Testis (tissue), 3 donors: ENCODE data around the gene SPRED1. TPM values are rescaled to one million over a fixed set of nuclear protein-coding genes. Genes with fewer than 3 reads are reported as not detected.

Experiments used
- DNase-seq: peaks from one replicate; pipeline ENCODE4 v3.0.0-alpha.2; 2019
- H3K27ac ChIP-seq, 2 donors: fragments of 200-600 bp; sonication (generic); one replicate each; pipeline ENCODE4 v1.5.1; 2019
- H3K27me3 ChIP-seq: fragments of 200-600 bp; sonication (generic); one replicate; pipeline ENCODE4 v1.5.1; 2019
- H3K36me3 ChIP-seq: fragments of 200-600 bp; sonication (generic); one replicate; pipeline ENCODE4 v1.5.1; 2017; ENCODE audit warnings: low read depth; ENCODE audit errors: missing control alignments
- H3K4me1 ChIP-seq: fragments of 200-600 bp; sonication (generic); one replicate; pipeline ENCODE4 v1.5.1; 2019
- H3K4me3 ChIP-seq, 2 donors: fragments of 200-600 bp; sonication (generic); one replicate each; pipeline ENCODE4 v1.5.1; 2017 to 2019
- H3K9me3 ChIP-seq: fragments of 200-600 bp; sonication (generic); one replicate; pipeline ENCODE4 v1.5.1; 2017
- POLR2A ChIP-seq: fragments of 450-650 bp; IDR thresholded peaks from one replicate; pipeline ENCODE4 v1.6.1; 2017; ENCODE audit warnings: antibody characterized with exemption, mild to moderate bottlenecking, moderate library complexity
- WGBS, 2 donors: methylation state at CpG; one replicate each; pipeline ENCODE4 v1.1.5; 2018; 5-methylcytosine and 5-hydroxymethylcytosine counted together
- intact Hi-C: fragments of 100-400 bp; cut with DNase I; formaldehyde crosslinking; loops from one replicate; pipeline ENCODE4 v1.15.1; 2023; ENCODE audit warnings: low total_unique reads
- polyA plus RNA-seq: library from polyadenylated mRNA; stranded (reverse); fragments of 350-450 nt; fragmentation: Illumina TruSeq; extraction: RNeasy Lipid Tissue Mini Kit (QIAGEN cat#74804); gene quantifications from one replicate; pipeline ENCODE4 v1.2.3, GENCODE V29; 2014; ENCODE audit warnings: low read depth, low replicate concordance; ENCODE audit not compliant: insufficient read depth
- total RNA-seq, 2 donors: library from RNA; depleted of rRNA; stranded (reverse); fragments of >200 nt; gene quantifications; one replicate each; pipeline ENCODE4 v1.2.3, GENCODE V29; 2016
- TF ChIP-seq, protein P1 (sequence below), 3 experiments: fragments of 450-650 bp in 2 of 3; fragments of 200-600 bp in 1 of 3; sonication (generic) in 1 of 3; IDR thresholded peaks; one replicate each; pipeline ENCODE4 v1.5.1; 2016 to 2019; ENCODE audit warnings: antibody characterized with exemption in 3 of 3, mild to moderate bottlenecking in 2 of 3, moderate library complexity in 1 of 3

The SPRED1 gene
- total and polyA plus RNA-seq, 3 donors from 2014 or later: 9.3 to 14.2 (median 12.9) TPM

DNA sequence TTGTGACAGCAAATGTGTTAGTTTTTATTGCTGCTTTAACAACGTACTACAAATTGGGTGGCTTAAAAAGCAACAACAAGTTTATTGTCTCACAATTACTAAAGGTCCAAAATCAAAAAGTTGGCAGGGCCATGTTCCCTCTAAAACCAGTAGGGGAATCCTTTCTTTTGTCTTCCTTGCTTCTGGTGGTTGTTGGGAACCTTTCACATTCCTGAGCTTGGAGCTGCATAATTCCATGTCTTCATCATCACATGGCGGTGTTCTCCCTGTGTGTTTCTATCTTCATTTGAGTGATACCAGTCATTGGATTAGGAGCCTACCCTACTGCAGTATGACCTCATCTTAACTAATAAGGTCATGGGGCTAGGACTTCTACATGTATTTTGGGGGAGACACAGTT lies 7.4 kb downstream of the SPRED1 start:
- no peak for DNase-seq
- no peaks in the 10 kb centered on the region for H3K4me1 ChIP-seq

DNA sequence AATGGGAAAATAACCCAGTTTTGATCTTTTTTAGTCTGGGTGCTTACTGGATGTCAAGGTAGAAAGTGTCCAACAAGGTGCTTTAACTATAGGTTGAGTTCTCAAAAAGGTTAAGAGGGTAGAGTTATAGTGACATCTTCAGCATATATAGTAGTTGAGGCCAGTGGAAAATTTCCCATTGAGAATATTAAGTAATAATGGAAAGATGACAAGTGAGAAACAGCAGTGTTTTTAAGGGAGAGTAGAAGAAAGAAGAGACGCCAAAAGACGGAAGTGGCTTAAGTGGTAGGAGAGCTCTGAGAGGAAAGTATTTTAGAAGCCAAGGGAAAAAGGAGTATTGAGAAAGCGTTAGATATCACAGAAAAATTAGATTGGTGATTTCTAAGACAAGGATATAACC lies 10.6 kb downstream of the SPRED1 start:
- H3K4me3 ChIP-seq: no peak overlapping the region
- no peak overlapping the region for H3K27ac ChIP-seq
- no peaks in the 10 kb centered on the region for H3K4me1 ChIP-seq
- no peaks in the 10 kb centered on the region for H3K9me3 ChIP-seq
- WGBS, 2 donors: 92 to 93% methylated on average over 3 of the region's 3 CpGs
- intact Hi-C loops: no loop called here
- TF ChIP-seq, protein P1, sequence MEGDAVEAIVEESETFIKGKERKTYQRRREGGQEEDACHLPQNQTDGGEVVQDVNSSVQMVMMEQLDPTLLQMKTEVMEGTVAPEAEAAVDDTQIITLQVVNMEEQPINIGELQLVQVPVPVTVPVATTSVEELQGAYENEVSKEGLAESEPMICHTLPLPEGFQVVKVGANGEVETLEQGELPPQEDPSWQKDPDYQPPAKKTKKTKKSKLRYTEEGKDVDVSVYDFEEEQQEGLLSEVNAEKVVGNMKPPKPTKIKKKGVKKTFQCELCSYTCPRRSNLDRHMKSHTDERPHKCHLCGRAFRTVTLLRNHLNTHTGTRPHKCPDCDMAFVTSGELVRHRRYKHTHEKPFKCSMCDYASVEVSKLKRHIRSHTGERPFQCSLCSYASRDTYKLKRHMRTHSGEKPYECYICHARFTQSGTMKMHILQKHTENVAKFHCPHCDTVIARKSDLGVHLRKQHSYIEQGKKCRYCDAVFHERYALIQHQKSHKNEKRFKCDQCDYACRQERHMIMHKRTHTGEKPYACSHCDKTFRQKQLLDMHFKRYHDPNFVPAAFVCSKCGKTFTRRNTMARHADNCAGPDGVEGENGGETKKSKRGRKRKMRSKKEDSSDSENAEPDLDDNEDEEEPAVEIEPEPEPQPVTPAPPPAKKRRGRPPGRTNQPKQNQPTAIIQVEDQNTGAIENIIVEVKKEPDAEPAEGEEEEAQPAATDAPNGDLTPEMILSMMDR (IDR thresholded peaks at IDR 0.05): no peak
- TF ChIP-seq POLR2A: no peak
- no peaks in the 10 kb centered on the region for H3K27me3 ChIP-seq
- no peaks in the 10 kb centered on the region for H3K36me3 ChIP-seq
- no peak for DNase-seq

More for the DNA sequence above, 7.4 kb downstream of the SPRED1 start:
- no peaks in the 10 kb centered on the region for H3K9me3 ChIP-seq
- intact Hi-C loops: no loop called here
- H3K4me3 ChIP-seq: no peak overlapping the region
- H3K27me3 ChIP-seq: no peaks in the 10 kb centered on the region
- 73 to 88% methylated on average over 2 of the region's 2 CpGs for WGBS, 2 donors
- no peak overlapping the region for H3K27ac ChIP-seq
- H3K36me3 ChIP-seq: no peaks in the 10 kb centered on the region
- TF ChIP-seq, protein P1 (IDR thresholded peaks at IDR 0.05): no peak
- TF ChIP-seq POLR2A: no peak

DNA sequence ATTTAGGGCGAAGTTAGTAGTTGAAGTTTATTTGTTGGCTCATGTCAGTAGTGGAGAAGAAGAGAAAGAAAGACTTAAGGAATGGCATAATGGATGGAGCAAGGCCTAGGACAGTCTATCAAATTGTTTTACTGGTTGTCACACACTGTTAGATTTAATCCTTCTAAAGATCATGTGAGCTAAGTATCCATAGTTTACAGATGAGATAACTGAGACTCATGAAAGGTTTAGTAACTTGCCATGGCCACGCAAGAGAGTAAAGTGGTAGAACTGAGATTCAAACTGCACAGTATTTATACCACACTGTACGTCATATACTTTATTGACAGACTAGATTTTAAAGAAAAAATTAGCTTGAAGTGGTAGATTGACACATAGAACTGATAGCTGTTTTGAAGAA lies 11.4 kb downstream of the SPRED1 start:
- 83 to 92% methylated on average over 3 of the region's 3 CpGs for WGBS, 2 donors
- no peaks in the 10 kb centered on the region for H3K4me1 ChIP-seq
- intact Hi-C loops: no loop called here

DNA sequence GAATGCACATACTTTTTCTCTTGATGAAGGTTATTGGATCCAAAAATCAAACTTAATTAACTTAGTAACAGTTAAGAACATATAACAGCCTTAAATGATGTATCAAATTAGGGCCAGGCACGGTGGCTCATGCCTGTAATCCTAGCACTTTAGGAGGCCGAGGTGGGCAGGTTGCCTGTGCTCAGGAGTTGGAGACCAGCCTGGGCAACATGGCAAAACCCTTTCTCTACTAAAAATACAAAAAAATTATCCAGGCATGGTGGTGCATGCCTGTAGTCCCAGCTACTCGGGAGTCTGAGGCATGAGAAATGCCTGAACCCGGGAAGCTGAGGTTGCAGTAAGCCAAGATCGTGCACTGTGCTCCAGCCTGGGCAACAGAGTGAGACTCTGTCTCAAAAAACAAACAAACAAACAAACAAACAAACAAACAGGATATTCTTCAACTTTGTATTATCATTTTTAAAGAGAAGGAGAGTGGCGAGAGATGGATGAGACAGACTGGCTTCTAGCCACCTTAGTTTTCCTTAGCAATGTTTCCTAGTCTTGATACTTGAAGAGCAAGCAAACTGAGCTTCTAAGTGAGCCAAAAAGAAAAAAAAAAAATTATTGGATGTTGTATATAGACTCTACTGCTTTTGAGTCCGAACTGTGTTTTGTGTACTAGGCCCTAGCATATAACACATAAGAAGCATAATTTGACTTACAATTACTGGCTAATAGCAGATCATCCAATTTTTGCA lies 13.8 kb downstream of the SPRED1 start:
- no peaks in the 10 kb centered on the region for H3K9me3 ChIP-seq
- no peaks in the 10 kb centered on the region for H3K27me3 ChIP-seq
- H3K4me3 ChIP-seq: no peak overlapping the region
- no peak for TF ChIP-seq POLR2A
- TF ChIP-seq, protein P1 (IDR thresholded peaks at IDR 0.05): no peak
- 40 to 47% methylated on average over 7 of the region's 7 CpGs for WGBS, 2 donors
- H3K36me3 ChIP-seq: no peaks in the 10 kb centered on the region
- intact Hi-C loops: no loop called here
- no peak overlapping the region for H3K27ac ChIP-seq
- DNase-seq: no peak
- no peaks in the 10 kb centered on the region for H3K4me1 ChIP-seq

More for the DNA sequence above, 11.4 kb downstream of the SPRED1 start:
- TF ChIP-seq, protein P1 (IDR thresholded peaks at IDR 0.05): no peak
- TF ChIP-seq POLR2A: no peak
- no peaks in the 10 kb centered on the region for H3K36me3 ChIP-seq
- no peak for DNase-seq
- no peak overlapping the region for H3K27ac ChIP-seq
- no peaks in the 10 kb centered on the region for H3K27me3 ChIP-seq
- H3K9me3 ChIP-seq: no peaks in the 10 kb centered on the region
- H3K4me3 ChIP-seq: no peak overlapping the region

DNA sequence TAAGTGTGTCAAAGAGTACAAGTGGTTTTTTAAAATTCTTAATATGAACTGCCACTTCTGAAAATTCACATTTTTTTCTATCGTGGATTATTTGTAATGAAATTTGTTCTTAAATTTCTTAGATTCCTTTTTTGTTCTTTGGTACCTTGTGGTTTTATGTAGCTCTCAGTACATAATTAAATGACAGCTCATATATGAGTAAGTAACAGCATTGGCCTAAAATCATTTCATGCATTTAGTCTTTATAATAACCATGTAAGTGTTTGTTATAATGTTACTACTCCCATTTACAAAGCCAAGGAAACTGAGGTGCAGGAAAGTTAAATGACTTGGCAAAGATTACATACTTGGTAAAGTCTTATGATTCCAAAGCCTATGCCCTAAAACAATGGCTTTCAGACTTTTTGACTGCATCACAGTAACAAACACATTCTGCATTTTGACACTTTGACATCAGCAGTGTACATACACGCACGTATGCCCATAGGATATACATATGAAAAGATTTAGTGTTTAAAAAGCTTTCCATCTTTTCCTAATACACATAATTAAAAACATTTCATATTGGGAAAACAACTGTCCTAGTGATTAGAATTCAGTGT lies 14.9 kb downstream of the SPRED1 start:
- Histone ChIP-seq H3K4me3 (no peak overlapping the region), H3K4me1 (no peaks in the 10 kb centered on the region), H3K27me3 (no peaks in the 10 kb centered on the region), H3K9me3 (no peaks in the 10 kb centered on the region), H3K36me3 (no peaks in the 10 kb centered on the region), H3K27ac (no peak overlapping the region)
- no peak for DNase-seq
- intact Hi-C loops: no loop called here
- 78 to 91% methylated on average over 3 of the region's 3 CpGs for WGBS, 2 donors
- TF ChIP-seq, protein P1 (IDR thresholded peaks at IDR 0.05): no peak
- no peak for TF ChIP-seq POLR2A
